Lower leg skin (tissue), 3 donors: ENCODE measurements around the gene COPZ2.

Source experiments
- CTCF ChIP-seq, 3 donors: fragments of 450-650 bp; IDR thresholded peaks; one replicate each; pipeline ENCODE4 v1.5.1; 2016; ENCODE audit warnings: antibody characterized with exemption in 3 of 3, mild to moderate bottlenecking in 3 of 3, moderate library complexity in 2 of 3
- POLR2A ChIP-seq, 2 donors: fragments of 450-650 bp; IDR thresholded peaks; one replicate each; pipeline ENCODE4 v1.6.1; 2016 to 2017; ENCODE audit warnings: antibody characterized with exemption in 2 of 2, mild to moderate bottlenecking in 1 of 2, moderate library complexity in 1 of 2

- TF ChIP-seq CTCF (IDR thresholded peaks at IDR 0.05) (no peak), POLR2A (IDR thresholded peaks at IDR 0.05) (no peak)
Measured at GRCh38 chr17:47983492-47984223, 53.9 kb downstream of the COPZ2 start.
